Activated T-helper 2 cell treated with anti-CD3 and anti-CD28 coated beads, Interferon-gamma antibody, Interleukin-2, Interleukin-4, amounts not matched to agents 10 μg/mL and 5 μg/mL and 100 μg/mL, durations not matched to agents 14 hours and 24 hours and 36 hours (primary cell): Measurements from ENCODE around the gene DGCR8. TPM values are rescaled to one million over a fixed set of nuclear protein-coding genes. Genes with fewer than 3 reads are reported as not detected.
"Not testable (repeated sequence)": the region's sequence is repeated elsewhere in the genome, so short reads cannot be mapped to it uniquely, and the experiment has no call there.

Experiments
- DNase-seq: peaks from one replicate; pipeline ENCODE4 v3.0.0; 2021; ENCODE audit warnings: low spot score
- H3K27ac Mint-ChIP-seq: one replicate; pipeline ENCODE4 v1.8.0; 2021; ENCODE audit warnings: mixed read lengths
- H3K27me3 Mint-ChIP-seq: one replicate; pipeline ENCODE4 v1.8.0; 2021; ENCODE audit warnings: low read depth, mixed read lengths
- H3K36me3 Mint-ChIP-seq: one replicate; pipeline ENCODE4 v1.8.0; 2021; ENCODE audit warnings: low read depth, mixed read lengths
- H3K4me1 Mint-ChIP-seq: one replicate; pipeline ENCODE4 v1.8.0; 2021; ENCODE audit warnings: low read depth, mixed read lengths
- H3K4me3 Mint-ChIP-seq: one replicate; pipeline ENCODE4 v1.8.0; 2021; ENCODE audit warnings: low read depth, mild to moderate bottlenecking, moderate library complexity, mixed read lengths
- H3K9me3 Mint-ChIP-seq: one replicate; pipeline ENCODE4 v1.8.0; 2021; ENCODE audit warnings: mixed read lengths
- intact Hi-C: fragments of 100-400 bp; cut with micrococcal nuclease; formaldehyde crosslinking; loops from one replicate; pipeline ENCODE4 v1.15.1; 2023
- total RNA-seq: library from RNA; stranded (reverse); gene quantifications from 2 replicates; pipeline ENCODE4 v1.2.3, GENCODE V29; 2022

The DGCR8 gene
- total RNA-seq, 1 donor from 2014 or later, result 66.4 TPM

DNA sequence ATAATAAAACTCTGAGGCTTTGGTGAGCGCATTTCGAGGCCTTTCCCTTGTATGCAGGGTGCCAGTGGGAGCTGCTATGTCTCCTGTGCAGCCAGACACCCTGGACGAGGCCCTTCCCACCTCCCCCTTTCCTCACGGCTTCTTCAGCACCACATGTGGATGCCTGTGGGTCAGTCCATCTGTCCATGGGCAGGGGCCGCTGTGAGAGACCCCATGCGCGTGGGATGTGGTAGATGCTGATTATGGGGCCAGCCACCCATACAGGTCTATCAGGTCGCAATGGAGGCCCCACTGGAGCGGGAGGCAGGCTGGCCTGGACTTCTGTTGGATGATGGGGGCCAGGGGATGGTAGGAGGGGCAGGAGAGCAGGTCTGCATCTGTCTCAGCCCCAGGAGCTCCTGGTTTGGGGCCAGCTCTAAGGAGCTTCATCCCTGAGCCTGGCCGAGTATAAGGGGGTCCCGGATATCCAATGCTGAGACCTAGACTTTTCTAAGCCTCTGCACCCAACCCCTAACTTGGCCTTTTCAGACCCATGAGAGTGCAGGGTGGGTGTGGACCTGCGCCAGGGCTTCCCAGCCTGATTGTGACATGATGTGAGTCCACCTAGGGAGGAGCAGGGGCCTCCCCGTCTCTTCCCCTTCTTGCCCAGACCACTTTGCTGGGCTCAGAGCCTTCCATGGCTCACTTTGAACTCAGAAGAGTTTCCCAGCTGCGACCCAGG is 14.0 kb upstream of the DGCR8 start:
- H3K9me3 Mint-ChIP-seq, result no peaks in the 10 kb centered on the region
- no peaks in the 10 kb centered on the region for H3K27me3 Mint-ChIP-seq
- H3K4me3 Mint-ChIP-seq, result no peak overlapping the region
- H3K27ac Mint-ChIP-seq, result no peak overlapping the region
- H3K4me1 Mint-ChIP-seq, result no peaks in the 10 kb centered on the region
- intact Hi-C loops, result no loop called here
- H3K36me3 Mint-ChIP-seq, result peaks cover 7% of the 10 kb centered on the region
- DNase-seq, result no peak

DNA sequence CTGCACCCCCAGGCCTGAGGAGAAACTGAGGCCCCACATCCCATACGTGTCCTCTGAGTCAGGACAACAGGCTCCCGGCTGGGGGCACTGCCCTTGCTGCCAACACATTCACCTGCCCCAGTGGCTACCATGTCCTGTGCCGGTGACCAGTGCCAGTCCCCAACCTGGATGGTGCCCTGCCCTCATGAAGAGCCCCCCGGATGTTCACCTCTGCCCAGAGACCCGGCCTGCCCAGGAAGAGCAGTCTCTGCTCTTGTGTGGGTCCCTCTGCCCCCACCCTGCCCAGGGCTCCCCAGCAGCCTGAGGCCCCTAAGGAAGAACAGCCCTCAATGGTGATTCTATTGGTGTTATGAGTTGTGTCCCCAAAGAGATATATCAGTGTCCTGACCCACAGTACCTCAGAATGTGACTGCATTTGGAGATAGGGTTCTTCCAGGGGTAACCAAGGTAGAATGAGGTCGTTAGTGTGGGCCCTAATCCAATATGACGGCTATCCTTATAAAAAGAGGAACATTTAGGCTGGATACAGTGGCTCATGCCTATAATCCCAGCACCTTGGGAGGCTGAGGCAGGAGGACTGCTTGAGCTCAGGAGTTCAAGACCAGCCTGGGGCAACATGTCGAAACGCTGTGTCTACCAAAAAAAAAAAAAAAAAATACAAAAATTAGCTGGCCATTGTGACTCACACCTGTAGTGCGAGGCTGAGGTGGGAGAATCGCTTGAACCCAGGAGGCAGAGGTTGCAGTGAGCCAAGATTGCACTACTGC is 13.2 kb upstream of the DGCR8 start:
- no peaks in the 10 kb centered on the region for H3K9me3 Mint-ChIP-seq
- no peak for DNase-seq
- no peak overlapping the region for H3K4me3 Mint-ChIP-seq
- no peaks in the 10 kb centered on the region for H3K4me1 Mint-ChIP-seq
- intact Hi-C loops, result no loop called here
- H3K27ac Mint-ChIP-seq, result no peak overlapping the region
- H3K27me3 Mint-ChIP-seq, result no peaks in the 10 kb centered on the region
- H3K36me3 Mint-ChIP-seq, result peaks cover 3% of the 10 kb centered on the region

DNA sequence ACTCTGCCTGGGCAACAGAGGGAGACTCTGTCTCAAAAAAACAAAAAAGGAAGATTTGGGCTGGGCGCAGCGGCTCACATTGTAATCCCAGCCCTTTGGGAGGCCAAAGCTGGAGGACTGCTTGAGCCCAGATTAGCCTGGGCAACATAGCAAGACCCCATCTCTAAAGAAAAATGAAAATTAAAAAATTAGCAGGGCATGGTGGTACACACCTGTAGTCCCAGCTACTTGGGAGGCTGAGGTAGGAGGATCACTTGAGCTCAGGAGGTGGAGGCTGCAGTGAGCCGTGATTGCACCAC is 12.7 kb upstream of the DGCR8 start:
- H3K4me1 Mint-ChIP-seq, H3K27me3 Mint-ChIP-seq, DNase-seq, H3K27ac Mint-ChIP-seq, intact Hi-C loops, H3K4me3 Mint-ChIP-seq, H3K9me3 Mint-ChIP-seq, H3K36me3 Mint-ChIP-seq: not testable (repeated sequence)

DNA sequence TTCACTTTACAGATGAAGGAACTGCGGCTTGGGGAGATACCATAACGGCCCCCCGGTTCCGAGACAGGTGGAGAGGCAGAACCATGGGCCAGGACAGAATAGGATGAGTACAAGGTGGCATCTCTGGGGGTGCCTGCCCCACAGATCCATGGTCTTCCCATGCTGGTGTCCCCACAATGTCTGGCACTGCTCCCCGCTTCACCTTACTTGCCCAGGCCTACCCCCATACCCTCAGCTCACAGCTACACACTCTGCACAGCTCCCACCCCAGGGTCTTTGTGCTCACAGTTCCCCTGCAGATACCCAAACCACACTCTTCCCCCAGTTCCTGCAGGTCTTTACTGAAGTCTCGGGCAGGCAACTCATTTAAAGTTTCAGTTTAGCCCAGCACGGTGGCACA is 11.4 kb upstream of the DGCR8 start:
- no peak overlapping the region for H3K27ac Mint-ChIP-seq
- no peaks in the 10 kb centered on the region for H3K9me3 Mint-ChIP-seq
- intact Hi-C loops, result no loop called here

DNA sequence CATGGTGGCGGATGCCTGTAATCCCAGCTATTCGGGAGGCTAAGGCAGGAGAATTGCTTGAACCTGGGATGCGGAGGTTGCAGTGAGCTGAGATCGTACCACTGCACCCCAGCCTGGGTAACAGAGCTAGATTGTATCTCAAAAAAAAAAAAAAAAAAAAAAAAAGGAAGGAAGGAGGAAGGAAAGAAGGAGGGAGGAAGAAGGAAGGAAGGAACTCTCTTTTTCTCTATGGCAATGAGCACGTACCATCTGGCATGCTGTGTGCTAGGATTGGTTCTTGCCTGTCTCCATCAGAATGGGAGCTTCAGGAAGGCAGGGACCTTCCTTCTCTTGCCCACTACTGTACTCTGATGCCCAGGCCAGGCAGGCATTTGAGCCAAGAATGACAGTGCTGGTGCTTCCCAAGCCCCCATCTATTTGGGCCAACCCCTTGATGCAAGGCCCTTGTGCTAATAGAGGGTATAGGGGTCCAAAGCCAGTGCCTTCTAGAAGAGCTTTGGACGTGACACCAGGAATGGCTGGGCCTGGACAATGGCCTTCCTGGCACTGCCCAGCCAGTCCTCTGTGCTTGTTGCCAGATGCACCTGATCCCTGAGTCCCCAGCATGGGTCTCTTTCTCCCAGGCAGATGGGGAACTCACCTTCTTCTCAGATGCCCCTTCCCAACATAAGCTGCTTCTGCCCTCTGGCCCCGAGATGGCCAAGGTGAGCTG is 10.6 kb upstream of the DGCR8 start:
- Mint-ChIP-seq H3K9me3 (no peaks in the 10 kb centered on the region), H3K4me3 (no peak overlapping the region), H3K36me3 (no peaks in the 10 kb centered on the region), H3K27me3 (no peaks in the 10 kb centered on the region), H3K27ac (no peak overlapping the region), H3K4me1 (no peaks in the 10 kb centered on the region)
- intact Hi-C loops, result no loop called here
- DNase-seq, result no peak

More for the DNA sequence above, 11.4 kb upstream of the DGCR8 start:
- H3K36me3 Mint-ChIP-seq, result no peaks in the 10 kb centered on the region
- no peak for DNase-seq
- no peak overlapping the region for H3K4me3 Mint-ChIP-seq
- H3K4me1 Mint-ChIP-seq, result no peaks in the 10 kb centered on the region
- H3K27me3 Mint-ChIP-seq, result no peaks in the 10 kb centered on the region

DNA sequence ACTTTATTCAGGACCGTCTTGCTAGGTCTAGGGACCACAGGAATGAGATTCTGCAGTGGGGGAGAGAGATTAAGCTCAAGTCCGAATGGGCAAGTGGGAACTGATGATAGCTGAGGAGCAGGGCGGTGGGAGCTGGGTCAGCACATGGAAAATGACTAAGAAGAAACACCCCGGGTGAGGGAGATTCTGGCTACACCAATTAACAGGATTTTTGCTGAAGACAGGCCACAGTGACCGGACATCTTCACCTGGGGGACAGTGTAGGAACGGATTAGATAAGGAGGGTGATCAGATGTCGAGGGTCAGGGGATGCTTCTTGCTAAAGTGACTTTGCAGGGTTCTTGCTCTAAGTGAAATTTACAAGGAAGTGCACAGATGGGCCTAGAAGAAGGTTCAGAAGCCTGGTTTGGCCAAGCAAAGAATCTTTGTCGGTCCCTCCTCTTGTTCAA is 8.5 kb upstream of the DGCR8 start:
- no peak overlapping the region for H3K4me3 Mint-ChIP-seq
- no peak for DNase-seq
- H3K36me3 Mint-ChIP-seq, result no peaks in the 10 kb centered on the region
- H3K9me3 Mint-ChIP-seq, result no peaks in the 10 kb centered on the region
- H3K27ac Mint-ChIP-seq, result no peak overlapping the region
- H3K4me1 Mint-ChIP-seq, result no peaks in the 10 kb centered on the region
- H3K27me3 Mint-ChIP-seq, result no peaks in the 10 kb centered on the region
- intact Hi-C loops, result no loop called here

DNA sequence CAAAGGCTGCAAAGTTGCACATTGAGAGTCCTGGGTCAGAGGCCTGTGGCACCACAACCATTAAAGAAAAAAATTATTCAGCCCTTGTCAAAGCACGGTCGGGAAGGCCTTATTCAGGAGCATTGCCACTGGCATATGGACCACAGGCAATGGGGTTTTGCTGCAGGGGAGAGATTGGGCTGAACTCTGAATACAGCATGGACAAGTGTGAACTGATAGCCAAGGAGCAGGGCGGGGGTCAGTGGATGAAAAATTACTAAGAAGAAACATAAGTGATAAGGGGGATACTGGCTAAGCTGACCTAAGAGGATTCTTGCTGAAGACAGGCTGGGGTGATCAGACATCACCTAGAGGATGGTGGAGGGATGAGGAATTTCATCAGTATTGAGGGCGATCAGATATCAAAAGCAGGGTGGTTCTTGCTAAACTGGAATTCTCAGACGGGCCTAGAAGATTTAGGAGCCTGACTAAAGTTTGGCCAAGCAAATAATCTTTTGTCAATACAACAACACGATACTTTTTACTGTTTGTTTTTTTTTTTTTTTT is 3.3 kb upstream of the DGCR8 start:
- intact Hi-C loops, result no loop called here
- H3K27me3 Mint-ChIP-seq, result no peaks in the 10 kb centered on the region
- no peaks in the 10 kb centered on the region for H3K9me3 Mint-ChIP-seq
- H3K27ac Mint-ChIP-seq, result no peak overlapping the region
- H3K36me3 Mint-ChIP-seq, result peaks cover 6% of the 10 kb centered on the region
- DNase-seq, result no peak
- no peak overlapping the region for H3K4me3 Mint-ChIP-seq
- peaks cover 9% of the 10 kb centered on the region for H3K4me1 Mint-ChIP-seq

DNA sequence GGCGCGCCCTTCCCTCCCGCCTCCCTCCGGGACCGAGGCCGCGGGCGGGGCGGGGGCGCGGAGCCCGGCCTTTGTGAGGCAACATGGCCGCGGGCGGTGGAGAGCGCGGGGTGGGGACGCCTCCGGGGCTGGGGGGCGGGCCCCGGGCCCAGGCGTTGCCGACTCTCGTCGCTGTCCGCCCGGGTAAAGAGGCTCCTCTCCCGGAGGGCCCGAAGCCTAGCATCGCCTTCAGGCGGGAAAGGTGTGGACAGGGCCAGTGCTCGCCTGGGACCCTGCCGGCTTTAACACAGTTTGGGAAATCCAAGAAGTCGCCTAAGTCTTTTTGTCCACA is 369 bp downstream of the DGCR8 start:
- intact Hi-C loops, result loop anchor here (2.0 to 10.0 kb wide), 2 partner anchors 36 to 56 kb away; partner anchors contain the start of genes RANBP1, TANGO2 and TRMT2A
- Mint-ChIP-seq H3K9me3 (no peaks in the 10 kb centered on the region), H3K27me3 (no peaks in the 10 kb centered on the region), H3K4me3 (peak overlapping the region; percentile 88), H3K36me3 (peaks cover 17% of the 10 kb centered on the region), H3K27ac (peak overlapping the region; percentile 75), H3K4me1 (peaks cover 25% of the 10 kb centered on the region)
- peak; percentile 72 for DNase-seq

DNA sequence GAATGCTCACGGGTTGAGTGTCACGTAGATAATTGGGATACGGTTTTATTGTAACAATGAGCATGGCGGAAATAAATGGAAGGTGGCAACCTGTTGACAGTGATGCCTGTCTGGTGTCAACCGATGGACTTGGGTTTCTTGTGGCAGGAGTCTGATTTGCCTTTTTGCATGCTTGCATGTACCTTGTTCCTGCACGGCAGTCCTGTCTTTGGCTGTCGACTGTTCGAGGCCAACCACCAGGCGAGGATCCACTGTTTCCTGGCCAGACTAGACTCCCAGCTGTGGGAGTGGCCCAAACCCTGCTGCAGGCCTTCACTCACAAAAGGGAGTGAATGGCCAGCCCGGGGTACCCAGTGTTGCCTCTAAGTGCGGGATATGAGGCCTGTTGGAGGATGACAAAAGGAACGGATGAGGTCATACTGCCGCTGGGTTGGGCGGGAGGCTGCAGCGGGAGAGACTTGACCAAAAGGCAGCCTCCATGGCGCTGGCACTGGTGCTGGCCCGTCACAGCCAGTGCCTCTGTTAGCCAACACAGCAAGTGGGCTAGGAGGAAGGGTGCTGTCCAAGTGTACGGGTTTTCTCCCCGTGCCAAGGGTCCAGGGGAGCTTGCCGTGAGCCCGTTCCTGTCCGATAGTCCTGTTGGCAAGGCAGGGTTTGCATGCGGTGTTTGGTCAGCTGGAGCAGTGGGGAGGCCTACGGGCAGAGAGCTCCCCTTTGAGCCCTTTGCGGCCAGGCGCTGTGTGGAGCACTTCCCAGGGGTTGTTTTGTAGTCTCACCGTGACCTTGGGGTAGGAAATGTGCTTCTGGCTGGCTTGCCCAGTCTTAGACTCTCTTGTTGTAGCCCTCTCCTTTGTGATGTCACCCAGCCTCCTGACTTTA is 974 bp downstream of the DGCR8 start:
- no peak for DNase-seq
- peak overlapping the region; percentile 88 for H3K4me3 Mint-ChIP-seq
- intact Hi-C loops, result loop anchor here (2.0 to 10.0 kb wide), 2 partner anchors 36 to 56 kb away; partner anchors contain the start of genes RANBP1, TANGO2 and TRMT2A
- peaks cover 22% of the 10 kb centered on the region for H3K36me3 Mint-ChIP-seq
- H3K4me1 Mint-ChIP-seq, result peaks cover 25% of the 10 kb centered on the region
- H3K27me3 Mint-ChIP-seq, result no peaks in the 10 kb centered on the region
- H3K27ac Mint-ChIP-seq, result peak overlapping the region; percentile 75
- H3K9me3 Mint-ChIP-seq, result no peaks in the 10 kb centered on the region

DNA sequence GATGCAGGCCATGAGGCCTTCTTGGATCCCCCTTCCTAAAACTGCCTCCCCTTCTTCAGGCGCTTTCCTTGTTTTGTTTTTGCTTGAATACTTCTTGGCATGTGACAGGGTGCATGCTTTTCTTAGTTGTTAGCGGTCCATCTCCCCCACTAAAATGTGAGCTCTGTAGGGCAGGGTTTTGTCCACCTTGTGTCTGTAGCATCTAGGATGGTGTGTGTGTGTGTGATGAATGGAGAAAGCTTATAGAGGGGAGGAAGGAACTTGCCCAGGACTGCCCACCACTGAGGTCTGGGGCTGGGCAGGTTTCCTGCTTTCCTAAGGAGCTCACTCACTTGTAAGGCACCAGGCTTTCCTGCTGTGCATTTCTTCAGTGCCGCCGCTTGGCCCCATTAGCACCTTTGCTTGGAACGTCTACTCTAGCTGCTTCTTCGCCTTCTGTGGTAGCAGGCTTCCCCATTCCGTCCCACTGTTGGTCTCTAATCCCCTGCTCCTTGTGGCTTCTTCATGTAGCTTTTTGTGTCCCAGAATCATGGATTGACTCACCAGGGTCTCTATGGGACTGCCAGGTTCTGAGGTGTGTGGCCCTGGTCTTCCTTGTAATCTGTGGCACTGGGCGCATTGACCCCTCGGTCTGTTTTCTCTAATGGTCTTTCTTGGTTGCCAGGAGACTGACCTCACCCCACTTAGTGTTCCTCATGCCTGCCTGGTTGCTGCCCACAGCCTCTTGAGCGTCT is 3.3 kb downstream of the DGCR8 start:
- intact Hi-C loops, result loop anchor here (10.0 kb wide), 1 partner anchor 59 kb away; the partner anchor contains the start of gene TANGO2
- Mint-ChIP-seq H3K27me3 (no peaks in the 10 kb centered on the region), H3K27ac (peak overlapping the region; percentile 69), H3K4me3 (peak overlapping the region; percentile 9), H3K4me1 (peaks cover 26% of the 10 kb centered on the region), H3K36me3 (peaks cover 43% of the 10 kb centered on the region), H3K9me3 (no peaks in the 10 kb centered on the region)
- no peak for DNase-seq

DNA sequence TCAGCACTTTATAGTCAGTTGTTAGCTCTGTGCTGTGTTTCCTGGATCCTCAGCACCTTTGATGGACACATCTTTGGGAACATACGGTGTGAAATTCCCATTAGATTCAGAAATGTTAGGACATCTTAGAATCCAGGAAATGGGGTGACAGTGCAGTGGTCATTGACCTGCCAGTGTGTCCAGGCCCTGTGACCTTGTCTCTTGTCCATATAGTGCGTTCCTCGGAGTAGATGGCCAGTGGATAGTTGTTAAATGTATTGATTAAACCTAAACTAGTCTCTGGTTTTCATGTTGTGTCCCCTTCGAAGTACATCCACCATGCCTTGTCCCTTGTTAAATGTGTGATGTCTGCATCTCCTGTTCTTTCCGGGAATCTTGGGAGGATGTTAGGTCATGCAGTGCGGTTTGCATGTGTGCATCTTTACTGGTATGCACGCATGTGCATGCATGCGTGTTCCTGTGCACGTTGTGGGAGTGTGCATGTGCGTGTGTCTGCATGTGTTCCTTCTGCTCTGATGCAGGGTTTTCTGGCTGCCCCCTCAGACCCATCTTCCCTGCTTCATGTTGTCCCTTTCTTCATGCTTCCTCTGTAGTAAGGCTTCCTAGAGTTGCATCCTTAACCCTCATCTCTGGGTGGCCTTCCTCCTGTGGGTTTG is 4.0 kb downstream of the DGCR8 start:
- H3K9me3 Mint-ChIP-seq, result no peaks in the 10 kb centered on the region
- H3K4me1 Mint-ChIP-seq, result peaks cover 26% of the 10 kb centered on the region
- intact Hi-C loops, result loop anchor here (10.0 kb wide), 1 partner anchor 59 kb away; the partner anchor contains the start of gene TANGO2
- H3K27ac Mint-ChIP-seq, result peak overlapping the region; percentile 20
- no peaks in the 10 kb centered on the region for H3K27me3 Mint-ChIP-seq
- H3K36me3 Mint-ChIP-seq, result peaks cover 50% of the 10 kb centered on the region
- DNase-seq, result no peak
- H3K4me3 Mint-ChIP-seq, result no peak overlapping the region
